Skin epidermis (tissue), 12 donors: ENCODE data around the gene EMC8.

ENCODE experiments used
- H3K27ac ChIP-seq, 21 experiments: fragments of 200-600 bp; sonication (generic) in 11 of 21; one replicate each; pipeline ENCODE4 v1.5.0; 2020; ENCODE audit warnings: mild to moderate bottlenecking in 3 of 21, inconsistent platforms in 2 of 21, moderate library complexity in 2 of 21
- H3K4me3 ChIP-seq, 7 experiments: fragments of 200-600 bp; sonication (generic) in 2 of 7; one replicate each; pipeline ENCODE4 v1.5.0; 2020; ENCODE audit warnings: inconsistent platforms in 2 of 7, mild to moderate bottlenecking in 2 of 7, moderate library complexity in 1 of 7

Gene EMC8

DNA sequence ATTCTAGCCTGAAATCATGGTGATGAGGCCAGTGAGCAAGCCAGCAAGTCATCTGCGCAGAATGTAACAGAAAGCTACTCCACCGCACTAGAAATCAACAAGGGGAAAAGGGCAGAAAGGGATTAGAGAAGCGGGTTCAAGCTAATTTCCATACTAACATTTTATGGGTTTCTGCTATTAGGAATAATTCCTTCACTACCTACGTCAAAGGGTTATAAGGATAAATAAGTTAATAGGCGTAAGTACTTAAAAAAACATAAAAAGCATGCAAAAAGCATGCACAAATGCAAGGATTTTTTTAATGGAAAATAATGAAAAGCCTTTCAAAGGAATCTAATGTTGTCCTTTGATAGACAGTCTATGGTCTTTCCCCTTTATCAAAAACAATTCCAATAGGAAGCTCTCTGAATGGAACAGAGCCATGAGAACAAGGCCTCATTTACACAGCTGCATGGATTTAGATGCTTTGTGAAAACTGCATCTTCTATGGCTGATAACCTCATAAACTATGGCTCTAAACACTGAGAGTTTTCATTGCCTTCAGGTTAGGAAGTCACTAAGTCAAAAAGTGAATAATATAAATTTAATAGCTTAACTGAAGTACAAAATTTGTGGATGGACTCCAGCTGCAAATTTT, 5.6 kb downstream of the EMC8 start:
- Histone ChIP-seq H3K27ac (no peak overlapping the region), H3K4me3 (no peak overlapping the region)

DNA sequence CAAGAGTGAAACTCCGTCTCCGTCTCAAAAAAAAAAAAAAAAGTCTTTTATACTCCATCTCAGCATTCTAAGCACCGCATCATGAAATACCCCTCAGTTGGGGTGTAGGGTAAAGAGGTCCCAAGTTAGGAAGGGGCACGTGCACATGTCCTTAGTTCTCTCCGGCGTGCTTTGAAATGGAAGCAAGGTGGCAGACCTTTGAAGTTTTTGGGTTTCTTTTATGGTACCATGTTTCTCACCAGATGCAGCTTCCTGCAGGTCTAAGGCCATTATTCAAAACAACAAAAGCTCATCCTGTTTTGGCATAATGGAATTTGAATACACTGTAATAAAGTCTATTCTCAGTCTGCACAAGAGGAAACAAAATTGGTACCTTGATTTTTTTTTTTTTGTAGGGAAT, 9.6 kb downstream of the EMC8 start:
- peak overlapping the region in 1 of 21 experiments; percentile 50 for H3K27ac ChIP-seq
- H3K4me3 ChIP-seq, result no peak overlapping the region

DNA sequence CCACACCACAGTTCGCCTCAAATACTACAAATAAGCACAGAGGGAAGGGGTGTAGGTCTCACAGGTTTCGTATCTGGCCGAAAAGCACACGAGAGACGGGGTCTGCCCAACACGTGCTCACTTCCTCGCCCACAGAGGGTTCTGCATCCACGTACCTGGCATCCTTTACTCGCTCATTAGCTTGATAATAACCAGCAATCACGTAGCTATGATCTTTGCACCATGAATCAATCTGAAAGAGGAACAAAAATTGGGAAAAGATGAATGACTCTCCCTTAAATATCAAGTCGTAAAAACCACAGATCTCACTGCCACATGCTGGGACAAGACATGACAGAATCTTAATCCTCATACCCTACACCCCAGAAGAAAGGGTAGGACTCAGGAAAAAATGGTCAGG, 10.5 kb downstream of the EMC8 start:
- peak overlapping the region in 1 of 21 experiments; percentile 11 for H3K27ac ChIP-seq

DNA sequence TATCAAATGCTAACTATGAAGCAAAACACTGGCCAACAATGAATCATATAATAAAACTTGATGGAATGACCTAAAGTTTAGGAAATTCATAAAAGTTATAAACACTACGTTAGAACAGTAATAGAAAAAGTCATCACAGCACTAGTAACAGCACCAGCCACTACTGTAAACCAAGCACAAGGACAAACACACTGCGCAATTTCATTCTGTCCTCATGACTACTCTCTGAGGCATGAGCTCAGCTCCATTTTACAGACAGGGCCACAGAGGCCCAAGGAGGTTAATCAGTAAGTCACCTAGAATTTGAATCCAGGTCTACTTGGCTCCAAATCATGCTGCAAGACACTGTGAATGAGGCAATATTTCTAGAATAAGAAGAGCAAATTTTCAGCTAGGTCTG, 13.4 kb downstream of the EMC8 start:
- Histone ChIP-seq H3K27ac (no peak overlapping the region), H3K4me3 (no peak overlapping the region)

More for the DNA sequence above, 10.5 kb downstream of the EMC8 start:
- H3K4me3 ChIP-seq, result no peak overlapping the region

DNA sequence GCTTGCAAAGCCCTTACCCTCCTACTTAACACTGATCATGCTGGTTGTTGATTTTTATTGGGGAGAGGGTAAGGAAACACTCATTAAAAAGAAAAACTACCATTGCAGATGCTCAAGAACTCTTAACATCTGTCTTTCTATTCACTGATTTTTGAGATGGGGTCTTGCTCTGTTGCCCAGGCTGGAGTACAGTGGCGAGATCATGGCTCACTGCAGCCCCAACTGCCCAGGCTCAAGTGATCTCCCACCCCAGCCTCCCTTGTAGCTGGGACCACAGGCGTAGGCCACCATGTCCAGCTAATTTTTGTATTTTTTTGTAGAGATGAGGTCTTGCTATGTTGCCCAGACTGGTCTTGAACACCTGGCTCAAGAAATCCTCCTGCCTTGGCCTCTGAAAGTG, 14.5 kb downstream of the EMC8 start:
- H3K27ac ChIP-seq, result no peak overlapping the region
- no peak overlapping the region for H3K4me3 ChIP-seq

DNA sequence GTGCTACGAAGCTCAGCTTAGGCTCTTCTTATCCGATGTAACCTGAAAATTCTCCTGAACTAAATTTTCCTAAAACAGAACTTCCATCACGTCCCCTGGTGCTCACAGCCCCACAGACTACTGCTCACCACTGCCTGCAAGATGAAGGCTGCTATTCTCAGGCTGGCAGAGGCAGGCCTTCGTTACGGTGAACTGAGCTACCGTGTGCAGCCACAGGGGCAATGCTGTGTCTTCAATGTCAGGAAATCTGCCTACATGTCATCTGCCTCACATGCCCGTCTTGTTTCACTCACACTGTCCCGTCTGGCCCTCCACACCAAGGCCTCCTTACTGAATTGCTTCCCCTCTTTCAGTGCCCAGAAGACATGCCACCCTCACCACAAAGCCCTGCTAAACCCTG, 15.9 kb downstream of the EMC8 start:
- H3K27ac ChIP-seq, result no peak overlapping the region
- no peak overlapping the region for H3K4me3 ChIP-seq

DNA sequence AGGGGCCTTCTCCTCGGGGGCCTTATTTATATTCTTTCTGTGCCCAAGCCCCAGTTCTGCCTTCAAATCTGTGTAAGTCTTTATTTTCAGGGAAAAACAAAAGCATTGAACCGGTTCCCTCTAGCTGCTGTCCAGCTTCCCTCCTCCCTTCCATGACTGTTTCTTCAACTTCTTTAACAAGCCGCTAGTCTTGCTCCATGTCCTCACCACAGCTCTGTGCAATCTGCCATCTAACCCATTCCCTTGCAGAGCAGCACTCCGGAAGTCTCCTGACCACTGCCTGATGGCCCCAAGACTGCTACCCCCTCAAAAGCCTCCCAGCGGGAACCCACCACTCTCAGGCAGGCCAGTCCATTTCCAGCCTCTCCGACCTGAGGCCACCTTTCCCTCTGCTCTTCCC, 16.9 kb downstream of the EMC8 start:
- no peak overlapping the region for H3K4me3 ChIP-seq
- H3K27ac ChIP-seq, result no peak overlapping the region

DNA sequence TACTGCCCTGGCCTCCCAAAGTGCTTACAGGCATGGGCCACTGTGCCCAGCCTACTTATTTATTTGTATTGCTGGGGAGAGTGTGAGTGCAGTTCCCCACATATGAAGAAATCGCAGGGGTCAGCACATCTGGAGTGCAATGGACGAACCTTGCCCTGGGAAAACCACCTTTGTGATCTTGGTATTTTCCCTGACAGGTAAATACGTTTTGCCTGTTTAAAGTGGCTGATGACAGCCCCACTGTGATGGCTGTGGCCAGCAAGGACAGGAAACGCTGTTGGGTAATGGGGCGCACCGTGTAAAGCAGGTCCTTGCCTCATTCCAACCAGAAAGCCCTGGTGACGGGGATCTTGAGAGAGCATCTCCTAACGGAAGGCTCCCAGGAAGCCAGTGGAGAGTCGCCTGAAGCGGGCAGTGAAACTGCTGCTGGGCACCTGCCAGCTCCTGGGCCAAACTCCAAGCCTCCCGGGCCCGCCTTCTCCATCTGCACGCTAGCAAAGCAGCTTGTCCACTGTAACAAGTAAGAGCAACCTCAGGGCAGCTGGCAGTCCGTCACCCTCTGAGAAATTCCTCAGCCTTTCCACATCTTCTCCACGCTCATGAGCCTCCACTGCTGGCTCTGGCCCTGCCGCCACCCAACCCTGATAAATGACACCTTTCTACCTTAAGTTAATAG, 17.5 kb downstream of the EMC8 start:
- Histone ChIP-seq H3K27ac (no peak overlapping the region), H3K4me3 (no peak overlapping the region)

DNA sequence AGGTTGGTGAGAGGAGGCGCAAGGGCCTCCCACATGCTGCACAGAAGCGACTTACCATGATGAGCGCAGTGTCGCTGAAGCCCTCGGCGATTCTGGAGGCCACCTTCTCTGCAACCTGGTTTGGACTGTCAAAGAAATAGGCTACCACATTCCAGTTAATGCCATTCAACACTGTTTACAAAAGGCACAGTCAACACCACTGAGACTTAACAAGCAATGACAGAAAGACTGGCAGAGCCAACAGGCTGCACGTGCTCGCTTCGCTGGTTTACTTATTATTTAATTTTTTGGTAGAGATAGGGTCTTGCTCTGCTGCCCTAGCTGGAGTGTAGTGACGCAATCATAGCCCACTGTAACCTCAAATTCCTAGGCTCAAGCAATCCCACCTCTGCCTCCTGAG, 18.2 kb downstream of the EMC8 start:
- no peak overlapping the region for H3K27ac ChIP-seq
- no peak overlapping the region for H3K4me3 ChIP-seq

DNA sequence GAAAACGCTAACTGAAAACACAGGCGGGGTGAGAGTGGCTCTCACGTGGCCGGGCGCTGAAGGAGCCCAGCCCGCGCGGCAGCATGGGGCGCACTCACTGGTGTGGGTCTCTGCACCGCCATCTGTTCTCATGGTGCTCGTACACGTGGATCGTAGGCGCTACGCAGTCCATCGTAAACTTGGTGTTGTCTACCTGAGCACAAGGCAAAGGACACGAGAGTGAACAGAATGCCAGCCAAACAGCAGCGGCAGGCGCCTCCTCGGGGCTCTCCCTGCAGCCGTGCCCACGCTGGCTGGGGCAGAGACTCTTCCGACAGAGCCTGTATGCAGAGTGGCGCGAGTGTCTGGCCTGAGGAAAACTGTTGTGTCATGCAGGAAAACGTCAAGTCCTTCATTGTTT, 19.1 kb downstream of the EMC8 start:
- no peak overlapping the region for H3K27ac ChIP-seq

DNA sequence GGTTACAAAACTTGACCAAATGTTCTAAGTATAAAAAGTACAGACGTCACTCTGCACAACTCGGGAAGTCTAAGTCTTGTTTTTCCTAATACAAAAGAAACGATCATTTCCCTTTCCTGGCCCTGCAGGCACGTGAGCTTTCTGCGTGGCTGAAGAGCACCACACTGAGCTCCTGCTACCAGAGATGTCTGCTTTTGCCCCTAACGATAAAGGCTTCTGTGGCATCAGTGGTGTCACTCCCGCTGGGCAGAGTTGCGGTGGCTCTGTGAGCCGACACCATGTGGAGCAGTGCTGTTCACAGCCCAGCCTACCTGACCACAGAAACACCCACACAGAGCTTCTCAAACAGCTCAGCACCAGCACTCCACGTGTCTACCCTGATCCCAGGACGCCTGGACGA, 20.5 kb downstream of the EMC8 start:
- Histone ChIP-seq H3K27ac (peak overlapping the region in 2 of 21 experiments; percentile 52 to 54), H3K4me3 (no peak overlapping the region)

More for the DNA sequence above, 19.1 kb downstream of the EMC8 start:
- no peak overlapping the region for H3K4me3 ChIP-seq

DNA sequence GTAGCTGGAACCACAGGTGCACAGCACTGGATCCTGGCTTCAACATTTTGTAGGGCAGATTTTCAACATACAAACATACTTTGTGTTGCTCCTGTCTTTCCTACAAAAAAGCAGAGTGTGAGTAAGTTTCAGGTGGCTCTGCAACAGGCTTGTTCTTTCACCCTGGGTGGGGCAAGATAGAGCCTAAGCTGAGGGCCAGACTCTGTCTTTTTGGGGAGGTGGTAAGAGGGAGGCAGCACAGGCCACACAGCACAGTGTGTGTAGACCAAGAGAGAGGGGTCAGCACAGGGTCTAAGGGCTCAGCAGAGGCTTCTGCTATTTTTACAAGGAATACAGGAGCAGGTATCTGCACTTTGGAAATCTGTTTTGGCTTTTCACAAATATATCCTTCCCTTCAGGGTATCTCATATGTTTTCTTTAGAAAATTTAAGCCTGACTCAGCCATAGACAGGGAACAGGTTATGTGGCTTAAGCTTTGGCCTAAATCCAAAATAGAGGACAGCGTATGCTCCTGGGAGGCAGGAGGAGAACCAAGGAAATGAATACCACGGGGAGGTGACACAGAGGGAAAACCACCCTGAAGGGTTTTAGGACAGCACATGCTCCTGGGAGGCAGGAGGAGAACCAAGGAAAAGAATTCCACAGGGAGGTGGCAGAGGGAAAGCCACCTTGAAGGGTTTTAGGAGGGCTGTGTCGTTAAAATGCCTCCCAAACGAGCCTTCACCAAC, 21.6 kb downstream of the EMC8 start:
- Histone ChIP-seq H3K4me3 (no peak overlapping the region), H3K27ac (peak overlapping the region in 3 of 21 experiments; percentile 54 to 65 (median 63))

DNA sequence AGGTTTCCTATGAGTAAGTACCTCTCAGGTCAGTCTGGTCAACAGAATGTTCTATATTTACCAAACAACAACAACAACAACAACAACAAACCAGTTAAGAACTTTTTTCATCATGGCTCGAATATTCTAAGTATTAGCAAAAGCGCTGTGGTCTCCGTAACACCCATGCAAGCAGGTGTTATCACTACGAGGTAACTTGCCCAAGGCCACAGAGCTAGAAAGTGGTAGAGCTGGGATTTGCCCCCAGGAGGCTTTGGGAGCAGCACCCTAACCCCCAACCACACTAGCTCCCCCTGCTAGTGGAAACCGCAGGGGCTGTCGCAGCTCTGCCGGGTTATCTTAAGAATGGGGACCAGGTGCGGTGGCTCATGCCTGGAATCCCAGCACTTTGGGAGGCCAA, 24.5 kb downstream of the EMC8 start:
- Histone ChIP-seq H3K4me3 (no peak overlapping the region), H3K27ac (no peak overlapping the region)

DNA sequence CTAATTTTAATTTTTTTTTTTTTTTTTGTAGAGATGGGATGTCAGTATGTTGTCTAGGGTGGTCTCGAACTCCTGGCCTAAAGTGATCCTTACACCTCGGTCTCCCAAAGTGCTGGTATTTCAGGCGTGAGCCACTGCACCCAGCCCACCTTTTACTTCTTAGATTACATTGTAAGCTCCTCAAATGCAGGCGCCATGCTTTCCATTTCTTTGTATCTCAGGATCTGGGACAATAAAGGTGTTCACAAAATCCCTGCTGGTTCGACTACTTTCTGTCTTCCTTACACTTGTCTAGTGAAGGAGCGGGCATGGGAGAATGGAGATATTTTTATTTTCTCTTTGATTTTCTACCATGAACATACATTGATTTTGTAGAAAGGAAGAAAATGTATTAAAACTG, 25.2 kb downstream of the EMC8 start:
- no peak overlapping the region for H3K4me3 ChIP-seq
- no peak overlapping the region for H3K27ac ChIP-seq

DNA sequence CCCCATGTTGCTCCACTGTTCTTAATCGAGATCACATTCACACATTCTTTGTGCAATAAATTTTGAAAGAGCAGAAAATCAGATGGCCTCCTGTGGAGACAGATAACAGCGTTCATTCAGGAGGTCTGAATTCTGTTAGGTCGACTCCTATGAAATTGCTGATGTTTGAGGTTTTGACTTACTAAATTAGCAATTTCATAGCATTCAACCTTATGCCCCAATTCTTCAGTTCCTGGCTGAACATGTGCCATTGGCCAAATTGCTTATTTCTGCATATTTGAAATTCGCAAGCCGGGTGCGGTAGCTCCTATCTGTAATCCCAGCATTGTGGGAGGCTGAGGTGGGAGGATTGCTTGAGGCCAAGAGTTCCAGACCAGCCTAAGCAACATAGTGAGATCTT, 26.3 kb downstream of the EMC8 start:
- Histone ChIP-seq H3K27ac (no peak overlapping the region), H3K4me3 (no peak overlapping the region)

DNA sequence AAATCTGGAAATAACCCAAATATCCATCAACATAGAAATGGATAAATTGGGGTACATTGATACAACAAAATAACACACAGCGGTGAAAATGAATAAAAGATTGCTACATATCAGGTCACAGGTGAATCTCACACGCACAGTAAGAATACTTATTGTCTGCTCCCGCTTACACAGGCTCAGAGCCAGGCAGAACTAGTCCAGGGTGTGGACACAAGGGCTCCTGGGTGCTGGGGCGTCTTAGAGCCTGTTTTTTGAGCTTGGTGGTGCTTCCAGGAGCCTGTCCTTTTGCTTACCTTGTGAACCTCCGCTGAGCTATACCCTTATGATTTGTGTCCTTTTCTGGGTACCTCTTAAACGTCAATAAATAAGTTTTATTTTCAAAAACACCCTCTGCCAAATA, 28.6 kb downstream of the EMC8 start:
- H3K27ac ChIP-seq, result no peak overlapping the region

DNA sequence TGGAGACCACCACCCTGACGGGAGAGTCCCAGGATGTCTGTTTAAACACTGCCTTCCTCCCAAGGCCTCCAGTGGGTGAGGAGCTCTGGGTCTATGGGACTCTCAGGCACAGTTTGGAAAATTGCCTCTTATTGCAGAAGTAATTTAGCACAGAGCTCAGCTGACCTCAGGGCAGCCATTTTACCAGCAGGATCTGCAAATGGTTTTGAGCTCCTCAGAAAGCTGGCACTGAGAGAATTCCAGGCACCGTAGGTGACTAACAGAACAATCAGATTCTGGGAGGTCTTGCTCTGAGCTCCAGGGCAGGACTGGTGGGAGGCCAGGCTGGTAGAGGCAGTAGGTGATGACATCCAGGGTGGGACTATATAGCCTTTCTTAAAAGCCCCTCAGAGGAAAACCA, 31.1 kb downstream of the EMC8 start:
- Histone ChIP-seq H3K4me3 (no peak overlapping the region), H3K27ac (peak overlapping the region in 1 of 21 experiments; percentile 15)

More for the DNA sequence above, 28.6 kb downstream of the EMC8 start:
- no peak overlapping the region for H3K4me3 ChIP-seq

DNA sequence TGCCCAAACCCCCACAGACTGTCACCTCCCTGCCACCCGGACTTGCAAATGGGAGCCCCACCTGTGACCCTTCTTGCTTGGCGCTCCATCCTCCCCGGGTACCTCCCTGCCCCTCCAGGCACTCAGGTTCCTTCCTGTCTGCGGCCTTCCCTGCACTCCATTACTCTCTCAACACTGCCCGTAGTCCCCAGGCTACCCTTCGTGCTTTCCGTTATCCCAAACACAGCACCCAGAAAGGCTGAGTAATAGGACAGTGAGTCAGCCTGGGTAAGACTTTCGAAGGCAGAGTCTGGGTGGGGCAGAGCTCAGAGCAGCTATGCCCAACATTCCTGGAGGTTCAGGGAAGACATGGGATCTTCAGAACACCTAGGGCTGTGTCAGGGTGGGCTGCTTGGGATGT, 31.8 kb downstream of the EMC8 start:
- H3K27ac ChIP-seq, result peak overlapping the region in 1 of 21 experiments; percentile 15
- H3K4me3 ChIP-seq, result no peak overlapping the region

DNA sequence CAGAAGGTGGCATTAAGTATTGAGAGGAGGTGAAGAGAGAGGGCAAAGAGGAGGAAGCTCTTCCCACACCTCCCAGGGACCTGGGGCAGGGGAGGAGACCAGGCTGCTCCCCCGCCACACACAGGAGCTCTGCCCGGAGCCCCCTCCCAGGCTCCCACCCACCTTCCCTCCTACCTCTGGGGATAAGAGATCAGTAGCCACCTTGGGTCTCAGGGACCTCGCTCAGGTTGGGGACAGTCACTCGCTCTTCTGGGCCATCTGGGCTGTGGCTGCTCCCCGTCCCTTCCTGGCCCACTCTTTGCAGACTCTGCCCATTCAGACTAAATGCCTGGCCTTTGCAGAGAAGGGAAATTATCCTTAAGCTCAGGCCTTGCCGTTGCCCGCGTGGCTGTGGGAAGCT, 33.6 kb downstream of the EMC8 start:
- Histone ChIP-seq H3K4me3 (no peak overlapping the region), H3K27ac (no peak overlapping the region)

DNA sequence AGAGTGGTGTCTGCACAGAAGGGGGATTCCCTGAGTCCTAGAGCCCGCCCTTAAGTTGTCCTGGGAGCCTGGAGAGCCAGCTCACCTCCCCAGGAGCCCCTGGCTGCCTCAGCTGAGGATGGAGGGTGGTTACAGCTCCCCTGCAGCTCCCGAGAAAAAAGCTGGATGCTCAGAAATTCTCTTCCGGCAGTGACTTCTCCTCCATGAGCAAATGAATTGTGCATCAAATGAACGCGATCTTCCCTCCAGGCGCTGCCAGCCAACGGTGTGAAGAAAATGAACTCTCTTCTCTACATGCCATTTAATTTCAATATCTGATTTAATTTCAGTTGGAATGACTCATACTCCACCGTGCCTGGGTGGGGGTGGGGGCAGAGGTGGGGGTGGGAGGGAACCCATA, 34.1 kb downstream of the EMC8 start:
- no peak overlapping the region for H3K27ac ChIP-seq
- H3K4me3 ChIP-seq, result no peak overlapping the region

DNA sequence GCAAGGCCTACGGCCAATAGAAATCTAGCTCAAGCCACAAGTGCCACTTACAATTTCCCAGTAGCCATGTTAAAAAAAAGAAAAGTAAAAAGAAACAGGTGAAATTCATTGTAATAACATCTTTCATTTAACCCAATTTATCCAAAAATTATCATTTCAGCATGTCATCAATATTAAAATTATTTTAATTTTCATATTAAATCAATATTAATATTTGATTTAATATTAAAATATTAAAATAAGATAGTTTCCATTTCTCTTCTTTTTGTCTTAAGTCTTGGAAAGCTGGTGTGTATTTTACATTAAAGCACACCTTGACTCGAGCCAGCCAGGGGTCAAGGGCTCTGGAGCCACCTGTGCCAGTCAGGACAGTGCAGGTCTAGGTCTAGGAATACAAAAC, 35.7 kb downstream of the EMC8 start:
- H3K4me3 ChIP-seq, result no peak overlapping the region

More for the DNA sequence above, 35.7 kb downstream of the EMC8 start:
- no peak overlapping the region for H3K27ac ChIP-seq
